Suprapubic skin (tissue), 3 donors: ENCODE measurements around the gene LDHAL6B.

Source experiments
- POLR2A ChIP-seq, 2 donors: fragments of 450-650 bp; IDR thresholded peaks; one replicate each; pipeline ENCODE4 v1.6.1; 2017; ENCODE audit warnings: antibody characterized with exemption in 2 of 2, mild to moderate bottlenecking in 2 of 2, moderate library complexity in 2 of 2
- TF ChIP-seq, protein P1 (sequence below), 2 donors: fragments of 200-600 bp in 1 of 2; fragments of 450-650 bp in 1 of 2; sonication (generic) in 1 of 2; IDR thresholded peaks; one replicate each; pipeline ENCODE4 v1.5.1; 2016 to 2019; ENCODE audit warnings: antibody characterized with exemption in 2 of 2, mild to moderate bottlenecking in 1 of 2, moderate library complexity in 1 of 2

DNA sequence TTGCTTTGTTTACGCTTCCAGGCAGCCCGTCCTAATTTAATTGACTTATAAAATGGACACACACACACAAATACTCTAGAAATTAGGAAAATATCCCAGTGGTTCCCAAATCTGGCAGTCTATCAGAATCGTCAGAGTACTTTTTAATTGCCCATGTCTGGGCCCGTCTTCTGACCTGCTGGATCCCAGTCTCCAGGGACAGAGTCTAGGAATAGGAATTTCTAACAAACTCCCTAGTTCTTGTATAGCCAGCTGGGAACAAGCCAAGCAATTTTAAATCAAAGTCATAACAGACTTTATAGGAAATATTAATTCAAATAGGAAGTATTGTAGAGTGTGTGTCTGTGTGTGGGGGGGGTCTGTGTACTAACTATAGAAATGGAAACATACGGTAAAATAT lies 33.4 kb downstream of the LDHAL6B start:
- no peak for TF ChIP-seq POLR2A (IDR thresholded peaks at IDR 0.05)
- TF ChIP-seq, protein P1, sequence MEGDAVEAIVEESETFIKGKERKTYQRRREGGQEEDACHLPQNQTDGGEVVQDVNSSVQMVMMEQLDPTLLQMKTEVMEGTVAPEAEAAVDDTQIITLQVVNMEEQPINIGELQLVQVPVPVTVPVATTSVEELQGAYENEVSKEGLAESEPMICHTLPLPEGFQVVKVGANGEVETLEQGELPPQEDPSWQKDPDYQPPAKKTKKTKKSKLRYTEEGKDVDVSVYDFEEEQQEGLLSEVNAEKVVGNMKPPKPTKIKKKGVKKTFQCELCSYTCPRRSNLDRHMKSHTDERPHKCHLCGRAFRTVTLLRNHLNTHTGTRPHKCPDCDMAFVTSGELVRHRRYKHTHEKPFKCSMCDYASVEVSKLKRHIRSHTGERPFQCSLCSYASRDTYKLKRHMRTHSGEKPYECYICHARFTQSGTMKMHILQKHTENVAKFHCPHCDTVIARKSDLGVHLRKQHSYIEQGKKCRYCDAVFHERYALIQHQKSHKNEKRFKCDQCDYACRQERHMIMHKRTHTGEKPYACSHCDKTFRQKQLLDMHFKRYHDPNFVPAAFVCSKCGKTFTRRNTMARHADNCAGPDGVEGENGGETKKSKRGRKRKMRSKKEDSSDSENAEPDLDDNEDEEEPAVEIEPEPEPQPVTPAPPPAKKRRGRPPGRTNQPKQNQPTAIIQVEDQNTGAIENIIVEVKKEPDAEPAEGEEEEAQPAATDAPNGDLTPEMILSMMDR (IDR thresholded peaks at IDR 0.05), result no peak
